Stimulated activated CD4-positive, alpha-beta T cell treated with anti-CD3 and anti-CD28 coated beads, Interleukin-4, amount 100 ng/mL, for 1 hour (primary cell): ENCODE data around the gene GK.
"Not testable (repeated sequence)": the region's sequence is repeated elsewhere in the genome, so short reads cannot be mapped to it uniquely, and the experiment has no call there.

Experiments used
- DNase-seq: peaks from one replicate; pipeline ENCODE4 v3.0.0-alpha.2; 2020

Gene GK

DNA sequence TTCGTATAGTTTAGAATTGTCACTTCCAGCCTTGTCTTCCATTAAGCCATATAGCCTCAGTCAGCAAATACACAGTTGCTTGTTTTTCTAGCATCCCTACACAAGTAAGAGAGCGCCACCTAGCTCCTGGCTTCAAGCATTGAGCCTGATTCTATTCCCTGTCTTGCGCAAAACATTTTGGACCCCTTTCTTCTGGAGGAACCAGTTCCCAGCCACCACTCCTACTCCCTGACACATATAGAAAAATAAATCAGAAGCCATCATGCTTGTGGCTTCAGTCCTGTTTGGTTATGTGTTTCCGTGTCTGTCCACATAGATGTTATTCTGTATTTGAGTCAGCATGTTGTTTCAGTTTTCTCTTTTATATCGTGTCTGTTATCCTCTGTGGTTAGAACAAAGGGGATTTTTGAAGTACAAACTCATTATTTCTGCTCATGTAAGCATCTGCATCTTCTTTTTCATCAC is 59.9 kb downstream of the GK start:
- DNase-seq: peak; percentile 43

DNA sequence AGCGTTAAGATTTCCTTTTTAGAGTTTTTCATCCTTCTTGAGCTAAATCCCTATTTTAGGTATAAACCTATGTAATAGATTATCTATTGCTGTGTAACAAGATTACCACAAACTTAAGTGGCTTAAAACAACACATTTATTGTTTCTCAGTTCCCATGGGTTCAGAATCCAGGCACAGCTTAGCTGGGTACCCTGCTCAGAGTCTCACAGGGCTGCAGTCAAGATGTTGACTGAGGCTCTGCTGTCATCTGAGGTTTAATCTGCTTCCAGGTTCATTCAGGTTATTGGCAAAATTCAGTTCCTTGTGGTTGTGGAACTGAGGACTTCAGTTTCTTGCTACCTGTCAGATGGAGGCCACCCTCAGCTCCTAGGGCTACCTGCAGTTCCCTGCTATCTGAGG is 60.9 kb downstream of the GK start:
- DNase-seq: no peak

DNA sequence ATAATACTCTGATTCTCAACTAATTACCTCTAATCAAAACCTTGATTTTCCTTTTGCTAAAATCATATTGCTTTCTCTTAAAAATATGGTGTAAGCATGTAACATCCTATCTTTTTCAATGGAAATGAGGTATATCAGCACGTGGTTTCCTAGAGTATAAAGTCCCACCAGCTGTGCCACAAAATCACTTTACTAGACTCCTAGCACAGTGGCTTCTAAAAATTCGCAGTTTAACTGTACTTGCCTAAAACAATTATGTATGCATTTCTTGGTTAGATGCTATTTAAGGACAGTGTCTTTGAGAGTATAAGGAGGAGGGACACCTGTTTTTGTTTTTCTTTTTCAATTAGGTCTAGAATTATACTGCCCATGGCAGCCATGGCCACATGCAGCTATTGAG is 62.8 kb downstream of the GK start:
- no peak for DNase-seq

DNA sequence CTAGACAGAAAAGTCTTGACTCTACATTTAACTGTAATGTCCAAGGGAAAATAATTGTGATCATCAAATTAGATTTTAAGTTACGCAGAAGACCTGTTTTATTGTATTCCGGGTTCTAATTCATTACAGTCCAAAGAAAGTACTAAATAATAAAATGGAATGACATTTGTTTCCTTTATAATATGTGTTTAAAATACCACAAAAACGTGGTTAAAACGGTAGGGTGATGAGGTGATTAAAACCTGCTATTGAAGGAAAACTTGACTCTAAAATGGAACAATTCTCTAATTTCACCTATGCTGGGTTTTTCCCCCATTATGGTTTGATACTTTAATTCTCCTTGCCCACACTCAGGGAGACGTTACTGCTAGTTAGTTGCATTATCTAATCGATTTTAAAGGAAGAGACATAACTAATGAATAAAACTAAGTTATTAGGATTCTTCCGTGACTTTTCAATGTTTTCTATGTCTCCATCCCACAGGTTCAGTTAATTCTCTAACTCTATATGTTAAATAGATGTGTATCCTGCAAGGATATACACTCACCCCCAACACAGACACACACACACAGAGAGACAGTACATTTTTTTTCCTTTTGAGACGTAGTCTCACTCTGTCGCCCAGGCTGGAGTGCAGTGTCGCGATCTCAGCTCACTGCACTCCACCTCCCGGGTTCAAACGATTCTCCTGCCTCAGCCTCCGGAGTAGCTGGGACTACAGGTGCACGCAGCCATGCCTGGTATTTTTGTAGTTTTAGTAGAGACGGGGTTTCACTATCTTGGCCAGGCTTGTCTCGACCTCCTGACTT is 80.8 kb downstream of the GK start:
- DNase-seq: no peak

DNA sequence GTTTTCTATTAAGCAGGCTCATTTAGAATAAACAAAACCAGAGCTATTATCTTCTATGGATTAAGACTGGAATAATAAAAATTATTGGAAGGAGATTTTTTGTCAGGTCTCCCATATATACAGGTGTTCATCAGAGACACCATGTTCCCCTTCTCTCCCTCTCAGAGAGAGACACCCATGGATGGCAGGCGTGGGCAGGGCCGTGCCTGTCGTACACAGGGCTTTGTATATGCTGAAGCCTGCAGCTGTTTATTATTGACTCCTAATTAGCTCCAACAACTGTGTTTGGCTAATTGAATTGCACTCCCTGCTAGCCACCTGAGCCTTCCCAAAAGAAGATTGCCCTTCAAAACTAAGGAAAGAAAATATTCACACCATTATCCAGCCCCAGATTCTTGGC is 81.6 kb downstream of the GK start:
- no peak for DNase-seq

DNA sequence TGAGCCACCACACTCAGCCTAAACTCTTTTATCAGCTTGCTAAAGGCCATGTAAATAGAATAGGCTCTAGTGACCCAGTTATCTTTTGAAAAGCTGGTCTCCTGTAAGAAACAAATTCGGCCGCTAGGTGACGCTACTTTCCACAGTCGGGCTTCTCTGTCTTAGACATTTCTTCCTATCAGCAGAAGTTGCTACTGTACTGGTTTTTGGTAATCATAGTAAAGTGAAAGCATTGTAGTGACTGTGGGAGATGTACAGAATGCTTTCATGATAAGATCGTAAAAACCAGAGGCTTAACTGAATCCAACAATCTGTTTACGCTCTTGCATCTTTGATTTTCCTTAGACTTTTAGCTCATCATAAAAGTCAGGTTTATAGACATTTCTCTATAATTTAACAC is 82.6 kb downstream of the GK start:
- DNase-seq: peak; percentile 71

DNA sequence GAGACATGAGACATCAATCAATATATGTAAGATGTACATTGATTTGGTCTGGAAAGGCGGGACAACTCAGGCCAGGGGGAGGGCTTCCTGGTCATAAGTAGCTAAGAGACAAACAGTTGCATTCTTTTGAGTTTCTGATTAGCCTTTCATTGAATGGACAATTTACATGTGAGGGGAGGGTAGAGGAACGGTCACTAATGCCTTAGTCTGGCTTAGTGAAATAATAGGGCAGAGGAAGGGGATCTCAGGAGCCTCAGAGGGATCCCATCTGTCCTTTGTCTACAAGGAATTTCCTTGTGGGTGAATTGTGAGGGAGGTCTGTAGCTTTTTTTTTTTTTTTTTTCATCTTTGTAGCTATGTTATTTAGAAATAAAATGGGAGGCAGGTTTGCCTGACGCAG is 88.3 kb downstream of the GK start:
- DNase-seq: no peak

DNA sequence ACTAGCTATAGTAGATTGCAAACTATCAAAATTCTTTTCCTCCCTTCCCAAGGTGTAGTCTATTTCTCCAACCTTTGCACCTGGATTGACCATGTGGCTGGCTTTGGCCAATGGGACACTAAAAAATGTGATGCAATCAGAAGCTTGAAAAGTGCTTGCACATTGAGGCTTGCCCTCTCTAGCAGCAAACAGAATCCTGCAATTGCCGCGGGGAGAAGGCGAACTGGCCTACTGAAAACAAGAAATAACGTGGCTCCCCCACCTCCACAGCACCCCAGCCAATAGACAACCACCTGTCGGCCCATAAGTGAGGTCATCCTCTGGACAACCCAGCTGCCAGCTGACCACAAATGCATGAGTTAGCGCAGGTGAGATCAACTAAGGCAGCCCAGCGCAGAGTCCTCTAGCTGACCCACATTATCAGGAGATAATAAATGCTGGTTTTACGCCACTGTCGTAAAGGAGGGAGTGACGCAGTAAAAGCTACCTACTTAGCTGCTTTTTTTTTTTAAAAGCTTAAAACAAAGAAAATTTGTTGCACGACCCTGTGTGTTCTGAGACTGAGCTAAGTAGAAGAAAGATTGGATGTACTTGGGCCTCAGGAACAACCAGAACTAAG is 95.2 kb downstream of the GK start:
- no peak for DNase-seq

DNA sequence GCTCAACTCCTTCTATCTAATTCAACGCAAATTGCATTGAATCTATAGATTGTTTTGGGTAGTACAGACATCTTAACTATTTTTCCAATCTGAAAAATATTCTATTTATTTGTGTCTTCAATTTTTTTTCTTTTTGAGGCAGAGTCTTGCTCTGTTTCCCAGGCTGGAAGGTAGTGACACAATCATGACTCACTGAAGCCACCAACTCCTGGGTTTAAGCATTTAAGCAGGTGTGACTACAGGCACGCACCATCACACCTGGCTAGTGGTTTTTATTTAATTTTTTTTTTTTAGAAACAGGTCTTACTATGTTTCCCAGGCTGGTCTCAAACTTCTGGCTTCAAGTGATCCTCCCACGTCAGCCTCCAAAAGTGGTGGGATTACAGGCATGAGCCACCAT is 98.3 kb downstream of the GK start:
- no peak for DNase-seq

DNA sequence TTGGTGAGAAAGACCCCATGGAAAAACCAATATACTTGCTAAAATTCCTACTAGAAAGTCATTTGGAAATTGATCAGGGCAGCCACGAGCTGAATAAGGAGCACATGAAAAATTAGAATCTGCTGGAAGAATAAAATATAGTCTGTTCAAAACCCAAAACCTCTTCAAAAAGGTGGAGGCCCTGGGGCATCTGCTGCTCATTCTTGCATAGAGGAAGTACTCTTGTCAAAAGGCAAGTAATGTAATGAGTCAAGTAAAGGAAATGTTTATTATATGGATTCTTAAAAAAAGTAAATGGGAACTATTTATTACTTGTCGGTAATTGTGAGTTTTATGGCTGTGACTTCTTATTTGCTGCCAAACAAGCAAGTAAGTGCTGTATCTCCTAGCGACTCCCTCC is 109.5 kb downstream of the GK start:
- no peak for DNase-seq

DNA sequence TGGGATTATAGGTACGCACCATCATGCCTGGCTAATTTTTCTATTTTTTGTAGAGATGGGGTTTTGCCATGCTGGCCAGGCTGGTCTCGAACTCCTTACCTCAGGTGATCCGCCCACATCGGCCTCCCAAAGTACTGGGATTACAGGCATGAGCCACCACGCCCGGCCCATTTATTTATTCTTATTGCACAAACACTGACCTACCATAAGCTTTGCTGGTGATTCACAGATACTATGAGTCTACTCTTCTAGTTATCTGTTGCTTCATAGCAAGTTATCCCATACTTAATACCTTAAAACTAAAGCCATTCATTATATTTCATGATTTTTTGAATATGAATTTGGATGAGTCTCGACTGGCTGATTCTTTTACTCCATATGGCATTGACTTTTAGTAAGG is 120.5 kb downstream of the GK start:
- DNase-seq: not testable (repeated sequence)

DNA sequence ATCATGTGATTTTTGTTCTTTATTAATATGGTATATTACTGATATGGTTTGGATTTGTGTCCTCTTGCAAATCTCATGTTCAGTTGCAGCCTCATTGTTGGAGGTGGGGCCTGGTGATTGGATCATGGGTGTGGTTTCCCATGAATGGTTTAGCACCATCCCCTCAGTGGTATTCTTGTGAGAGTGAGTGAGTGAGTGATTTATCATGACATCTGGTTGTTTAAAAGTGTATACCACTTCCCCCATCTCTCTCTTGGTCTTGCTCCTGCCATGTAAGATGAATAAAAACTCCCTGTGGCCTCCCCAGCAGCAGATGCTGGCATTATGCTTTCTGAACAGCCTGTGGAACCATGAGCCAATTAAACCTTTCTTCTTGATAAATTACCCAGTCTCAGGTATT is 124.4 kb downstream of the GK start:
- DNase-seq: no peak

DNA sequence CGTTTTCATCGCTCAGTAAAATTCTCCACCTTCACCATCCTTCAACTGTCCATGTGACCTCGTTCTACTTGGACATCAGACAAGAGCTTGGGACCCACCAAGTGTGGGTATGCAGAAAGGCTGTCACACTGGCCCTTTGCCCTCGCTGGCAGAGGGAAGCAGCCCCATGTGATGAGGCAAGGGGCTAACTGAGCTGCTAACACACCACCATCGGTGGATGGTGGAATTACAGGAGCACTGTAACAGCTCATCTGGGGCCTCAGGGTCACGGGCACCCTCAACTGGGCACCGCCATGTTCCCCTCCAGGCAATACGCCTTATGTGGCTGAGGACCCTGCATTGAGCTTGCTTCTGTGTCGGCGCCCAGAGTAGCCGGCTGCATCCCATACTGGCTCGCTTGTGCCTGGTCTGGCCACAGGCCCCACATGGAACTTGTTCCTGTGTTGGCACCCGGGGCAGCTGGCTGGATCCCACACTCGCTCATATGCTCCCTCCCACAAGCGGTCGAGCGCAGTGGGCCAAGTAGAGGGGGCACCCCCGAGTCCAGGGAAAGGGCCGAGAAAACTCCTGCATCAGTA is 126.3 kb downstream of the GK start:
- no peak for DNase-seq
